Common myeloid progenitor, CD34-positive (primary cell): ENCODE results near the gene WASHC2A.
"Not testable (repeated sequence)": the region's sequence is repeated elsewhere in the genome, so short reads cannot be mapped to it uniquely, and the experiment has no call there.

Source experiments
- CTCF ChIA-PET: fragments of 350-600 bp; sonication (Branson Sonifier 250); formaldehyde crosslinking; loops from one replicate; lab custom pipeline; 2021; ENCODE audit warnings: antibody characterized with exemption; lab: Charles Lee
- POLR2A ChIA-PET: fragments of 350-600 bp; sonication (Branson Sonifier 250); formaldehyde crosslinking; loops from one replicate; lab custom pipeline; 2021; ENCODE audit warnings: antibody characterized with exemption; lab: Charles Lee
- DNase-seq, 3 donors: peaks; one replicate each; pipeline versions ENCODE4 v3.0.0 to v3.0.0-alpha.2; 2013
- H3K27ac ChIP-seq, 2 experiments: 1 replicate in 1 of 2; 2 replicates in 1 of 2; pipeline ENCODE4 v1.7.0; 2013; ENCODE audit warnings: inconsistent platforms in 2 of 2, low read length in 2 of 2, mild to moderate bottlenecking in 2 of 2, low read depth in 1 of 2, moderate library complexity in 1 of 2; ENCODE audit not compliant: severe bottlenecking in 2 of 2, insufficient read depth in 1 of 2, poor library complexity in 1 of 2
- H3K27me3 ChIP-seq, 5 experiments: replicated peaks in 2 of 5; 1 replicate in 3 of 5; 2 replicates in 2 of 5; pipeline versions ENCODE4 v1.6.1 to v1.7.0; 2013; ENCODE audit warnings: low read length in 4 of 5, mild to moderate bottlenecking in 2 of 5, moderate library complexity in 2 of 5, inconsistent platforms in 1 of 5; ENCODE audit not compliant: insufficient read depth in 5 of 5, control insufficient read depth in 4 of 5
- H3K36me3 ChIP-seq, 4 experiments: 1 replicate in 2 of 4; 2 replicates in 2 of 4; pipeline versions ENCODE4 v1.6.1 to v1.7.0; 2013; ENCODE audit warnings: low read length in 3 of 4, control low read depth in 1 of 4, mild to moderate bottlenecking in 1 of 4; ENCODE audit not compliant: control insufficient read depth in 4 of 4, insufficient read depth in 4 of 4
- H3K4me1 ChIP-seq, 4 experiments: 1 replicate in 3 of 4; 2 replicates in 1 of 4; pipeline versions ENCODE4 v1.6.1 to v1.7.1; 2013; ENCODE audit warnings: low read length in 3 of 4, mild to moderate bottlenecking in 3 of 4, control low read depth in 1 of 4, inconsistent platforms in 1 of 4, moderate library complexity in 1 of 4; ENCODE audit not compliant: control insufficient read depth in 4 of 4, insufficient read depth in 4 of 4; ENCODE audit errors: control extremely low read depth in 1 of 4
- H3K4me3 ChIP-seq, 7 experiments: 1 replicate in 4 of 7; 2 replicates in 3 of 7; pipeline versions ENCODE4 v1.5.1 to v1.7.0; 2013; ENCODE audit warnings: mild to moderate bottlenecking in 7 of 7, low read length in 6 of 7, moderate library complexity in 6 of 7, inconsistent platforms in 2 of 7, low read depth in 2 of 7, control low read depth in 1 of 7; ENCODE audit not compliant: insufficient read depth in 4 of 7, control insufficient read depth in 1 of 7; ENCODE audit errors: extremely low read depth in 1 of 7
- H3K9me3 ChIP-seq, 5 experiments: 1 replicate in 4 of 5; 2 replicates in 1 of 5; pipeline versions ENCODE4 v1.6.1 to v1.7.1; 2013; ENCODE audit warnings: low read length in 4 of 5, mild to moderate bottlenecking in 2 of 5, inconsistent platforms in 1 of 5, low read depth in 1 of 5, moderate library complexity in 1 of 5; ENCODE audit not compliant: control insufficient read depth in 4 of 5, insufficient read depth in 2 of 5; ENCODE audit errors: control extremely low read depth in 1 of 5
- WGBS: methylation state at CpG from one replicate; pipeline ENCODE4 v1.1.5; 2013; ENCODE audit not compliant: insufficient coverage; 5-methylcytosine and 5-hydroxymethylcytosine counted together

Gene WASHC2A

DNA sequence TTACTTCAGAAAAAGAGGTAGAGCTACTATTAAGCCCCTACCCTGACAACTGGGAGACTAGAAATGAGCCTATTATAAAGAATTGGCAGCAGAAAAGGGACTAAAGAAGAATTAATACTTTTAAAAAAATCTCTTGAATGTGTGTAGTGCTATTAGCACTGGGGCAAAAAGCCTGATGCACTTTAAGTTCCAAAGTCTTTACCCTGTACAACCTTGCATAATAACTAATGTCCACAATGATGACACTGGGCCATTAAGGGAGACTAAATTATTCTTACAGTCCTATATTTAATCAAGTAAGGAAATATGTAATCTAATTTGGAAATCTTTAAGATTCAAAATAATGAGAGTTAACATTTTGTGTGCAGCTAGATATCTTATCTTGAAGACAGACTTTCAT, 90.1 kb downstream of the WASHC2A start:
- H3K9me3 ChIP-seq, H3K27ac ChIP-seq, H3K4me1 ChIP-seq, H3K27me3 ChIP-seq, DNase-seq, POLR2A ChIA-PET, CTCF ChIA-PET, H3K4me3 ChIP-seq, H3K36me3 ChIP-seq: not testable (repeated sequence)

DNA sequence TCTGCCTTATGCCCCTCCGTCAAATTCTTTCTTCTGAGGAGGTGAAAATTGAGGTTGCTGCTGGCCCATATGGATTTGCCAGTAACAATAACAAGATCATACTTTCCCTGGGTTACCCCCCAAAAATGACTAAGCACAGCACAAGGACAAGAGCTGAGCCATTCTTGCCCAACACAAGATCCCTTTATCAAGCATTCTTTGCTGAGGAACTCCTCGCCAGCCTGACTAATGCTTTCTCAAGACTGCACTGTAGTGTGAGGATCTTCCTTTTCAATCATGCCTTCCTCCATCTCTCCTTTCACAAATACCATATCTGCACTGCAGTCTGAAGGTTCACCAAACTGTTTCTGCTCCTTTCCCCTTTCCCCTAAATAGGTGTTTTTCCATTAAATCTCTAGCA, 92.1 kb downstream of the WASHC2A start:
- POLR2A ChIA-PET, H3K27me3 ChIP-seq, H3K36me3 ChIP-seq, CTCF ChIA-PET, H3K4me1 ChIP-seq, DNase-seq, H3K27ac ChIP-seq, H3K4me3 ChIP-seq, H3K9me3 ChIP-seq: not testable (repeated sequence)
- 100% methylated on average over 1 of the region's 2 CpGs for WGBS

DNA sequence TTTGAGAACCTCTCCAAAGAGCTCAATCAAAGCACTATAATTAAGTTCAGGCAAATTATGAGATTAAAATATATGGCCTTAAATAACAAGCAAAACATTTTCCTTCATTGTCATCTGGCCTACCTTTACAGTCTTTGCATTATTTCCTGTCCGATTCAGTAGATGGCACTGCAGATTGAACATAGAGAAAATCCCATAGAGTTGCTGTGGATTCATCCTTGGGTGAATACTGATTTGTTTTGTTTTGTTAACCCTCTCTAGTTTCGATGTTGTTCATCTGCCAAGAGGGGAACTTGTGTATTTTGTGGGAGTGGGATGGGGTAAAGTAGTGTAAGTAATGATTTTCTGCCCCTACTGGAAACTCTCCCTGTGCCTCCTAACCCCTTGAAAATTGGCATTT, 97.3 kb downstream of the WASHC2A start:
- DNase-seq, CTCF ChIA-PET, H3K9me3 ChIP-seq, H3K4me3 ChIP-seq, H3K27ac ChIP-seq, H3K4me1 ChIP-seq, H3K36me3 ChIP-seq, H3K27me3 ChIP-seq, POLR2A ChIA-PET: not testable (repeated sequence)
- WGBS: no CpG with 5 or more reads among the region's 2 CpGs

DNA sequence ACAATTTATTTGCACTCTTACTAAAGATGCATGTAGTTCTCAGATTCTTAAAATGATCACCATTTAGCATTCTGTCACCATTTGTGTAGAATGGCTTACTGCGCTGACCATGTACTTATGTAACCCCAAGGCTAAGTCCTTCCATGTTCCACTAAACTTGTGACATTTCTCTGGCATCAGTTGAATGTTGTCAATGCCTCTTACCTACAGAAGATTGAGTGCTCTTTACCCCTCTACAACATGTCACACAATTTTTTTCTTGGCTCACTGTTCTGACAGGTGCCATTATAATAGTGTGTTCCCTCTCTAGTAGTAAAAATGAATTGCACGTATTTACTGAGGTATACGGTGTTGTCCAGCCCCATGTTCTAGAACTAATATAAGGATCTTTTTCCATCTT, 100.1 kb downstream of the WASHC2A start:
- CTCF ChIA-PET, H3K9me3 ChIP-seq, H3K4me3 ChIP-seq, DNase-seq, H3K36me3 ChIP-seq, H3K27me3 ChIP-seq, H3K27ac ChIP-seq, POLR2A ChIA-PET, H3K4me1 ChIP-seq: not testable (repeated sequence)
- no CpG with 5 or more reads among the region's 3 CpGs for WGBS

DNA sequence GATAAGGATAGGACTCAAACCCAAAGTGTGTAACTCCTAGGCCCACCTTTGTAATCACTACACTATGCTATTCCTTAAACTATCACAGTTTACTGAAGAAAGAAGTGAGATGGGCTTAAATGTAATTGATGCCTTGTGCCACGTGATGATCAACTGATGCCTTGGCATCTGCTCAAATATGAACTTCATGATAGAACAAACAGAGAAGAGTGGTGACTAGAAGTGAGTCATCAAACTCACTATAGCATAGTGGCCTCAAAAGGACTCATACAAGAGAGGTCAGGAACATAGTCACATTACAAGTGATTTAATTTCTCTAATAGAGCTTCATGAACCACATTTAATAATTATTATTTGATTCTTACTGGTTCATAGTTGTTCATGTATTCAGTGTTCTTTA, 101.8 kb downstream of the WASHC2A start:
- H3K4me1 ChIP-seq, H3K27ac ChIP-seq, DNase-seq, H3K36me3 ChIP-seq, H3K4me3 ChIP-seq, CTCF ChIA-PET, H3K9me3 ChIP-seq, H3K27me3 ChIP-seq, POLR2A ChIA-PET: not testable (repeated sequence)
- WGBS: no CpG with 5 or more reads among the region's 1 CpG

DNA sequence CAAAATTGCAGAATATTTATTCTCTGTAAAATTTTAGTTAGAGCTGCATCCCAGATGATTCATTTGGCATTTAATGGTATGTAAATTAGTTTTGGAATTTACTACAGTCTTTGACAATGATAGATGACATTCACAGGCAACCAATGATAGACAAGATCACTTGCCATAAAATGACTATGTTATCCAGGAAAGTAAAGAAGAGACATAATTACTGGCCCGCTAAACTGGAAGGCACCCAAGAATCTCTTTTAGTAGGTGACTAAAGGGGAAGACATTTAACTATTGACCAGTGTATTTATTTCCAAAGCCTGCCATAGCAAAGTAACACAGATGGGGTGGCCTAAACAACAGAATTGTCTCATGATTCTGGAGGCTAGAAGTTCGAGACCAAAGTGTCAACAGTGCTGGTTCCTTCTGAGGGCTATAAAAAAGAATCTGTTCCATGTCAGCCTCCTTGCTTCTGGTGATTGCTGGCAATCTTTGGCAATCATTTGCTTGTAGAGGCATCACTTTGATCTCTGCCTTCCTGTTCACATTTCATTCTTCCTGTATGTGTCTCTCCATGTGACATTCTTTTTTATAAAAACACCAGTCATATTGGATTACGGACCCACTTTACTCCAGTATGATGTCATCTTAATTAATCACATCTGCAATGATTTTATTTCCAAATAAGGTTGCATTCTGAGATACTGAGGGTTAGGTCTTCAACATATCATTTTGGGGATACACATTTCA, 107.2 kb downstream of the WASHC2A start:
- CTCF ChIA-PET, POLR2A ChIA-PET, H3K36me3 ChIP-seq, H3K9me3 ChIP-seq, H3K27me3 ChIP-seq, H3K4me1 ChIP-seq, H3K27ac ChIP-seq, H3K4me3 ChIP-seq, DNase-seq: not testable (repeated sequence)
- WGBS: 100% methylated on average over 1 of the region's 3 CpGs
